ENCODE results near the gene PRPSAP2.
A peak's percentile ranks its signal among the peaks of the same experiment; 100 is the strongest.
"Not testable (repeated sequence)": the region's sequence is repeated elsewhere in the genome, so short reads cannot be mapped to it uniquely, and the experiment has no call there.

The PRPSAP2 gene

DNA sequence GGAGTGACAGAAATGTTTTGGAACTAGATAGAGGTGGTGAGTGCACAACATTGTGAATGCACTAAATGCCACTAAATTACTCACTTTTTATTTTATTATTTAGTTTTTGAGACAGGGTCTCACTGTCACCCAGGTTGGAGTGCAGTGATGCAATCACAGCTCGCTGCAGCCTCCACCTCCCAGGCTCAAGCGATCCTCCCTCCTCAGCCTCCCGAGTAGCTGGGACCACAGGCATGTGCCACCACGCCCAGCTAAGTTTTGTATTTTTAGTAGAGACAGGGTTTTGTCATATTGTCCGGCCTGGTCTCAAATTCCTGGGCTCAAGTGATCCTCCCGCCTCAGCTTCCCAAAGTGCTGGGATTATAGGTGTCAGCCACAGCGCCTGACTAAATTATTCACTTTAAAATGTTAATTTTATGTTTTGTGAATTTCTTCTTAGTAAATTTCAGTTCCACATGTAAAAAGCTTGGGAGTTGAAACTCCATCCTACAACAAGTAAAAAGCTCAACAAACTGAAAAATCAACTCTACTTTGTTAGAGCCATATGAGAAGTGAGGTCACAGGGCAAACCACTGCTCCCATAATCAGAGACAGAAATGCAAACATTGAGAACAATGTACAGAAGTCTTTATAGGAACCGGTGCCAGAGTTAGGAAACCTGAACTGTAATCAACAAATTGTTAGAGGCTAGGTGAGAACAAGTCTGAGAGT is 80.2 kb downstream of the PRPSAP2 start:
- DNase-seq (ENCODE audit: low spot score) = no peak

DNA sequence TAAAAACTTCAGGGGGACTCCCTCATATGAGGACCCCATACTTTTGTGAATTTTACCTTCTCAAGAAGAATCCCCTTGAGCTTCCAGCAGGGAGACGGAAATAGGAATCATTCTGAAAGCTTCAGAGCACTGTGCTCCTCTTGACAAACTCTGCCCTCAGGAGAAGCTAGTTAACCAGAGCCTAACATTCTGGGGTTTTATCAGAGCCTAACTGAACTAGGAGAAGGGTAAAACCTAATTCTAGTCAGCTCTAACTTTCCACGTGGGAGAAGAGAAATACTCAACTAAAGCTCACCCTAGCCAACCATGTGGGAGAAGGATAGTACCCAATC is 80.7 kb downstream of the PRPSAP2 start:
- DNase-seq (ENCODE audit: low spot score) = no peak

DNA sequence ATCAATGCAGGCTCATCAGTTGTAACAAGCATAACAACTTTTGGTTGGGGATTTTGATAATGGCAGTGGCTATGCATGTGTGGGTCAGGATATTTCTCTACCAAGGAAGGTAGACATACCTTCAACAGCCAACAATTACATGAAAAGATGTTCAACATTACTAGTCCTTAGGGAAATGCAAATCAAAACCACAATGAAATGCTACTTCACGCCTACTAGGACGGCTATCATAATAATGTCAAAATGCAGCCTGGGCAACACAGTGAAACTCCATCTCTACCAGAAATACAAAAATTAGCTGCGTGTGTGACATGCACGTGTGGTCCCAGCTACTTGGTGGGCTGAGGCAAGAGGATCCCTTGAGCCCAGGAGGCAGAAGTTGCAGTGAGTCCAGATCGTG is 86.7 kb downstream of the PRPSAP2 start:
- no peak for DNase-seq (ENCODE audit: low spot score)

DNA sequence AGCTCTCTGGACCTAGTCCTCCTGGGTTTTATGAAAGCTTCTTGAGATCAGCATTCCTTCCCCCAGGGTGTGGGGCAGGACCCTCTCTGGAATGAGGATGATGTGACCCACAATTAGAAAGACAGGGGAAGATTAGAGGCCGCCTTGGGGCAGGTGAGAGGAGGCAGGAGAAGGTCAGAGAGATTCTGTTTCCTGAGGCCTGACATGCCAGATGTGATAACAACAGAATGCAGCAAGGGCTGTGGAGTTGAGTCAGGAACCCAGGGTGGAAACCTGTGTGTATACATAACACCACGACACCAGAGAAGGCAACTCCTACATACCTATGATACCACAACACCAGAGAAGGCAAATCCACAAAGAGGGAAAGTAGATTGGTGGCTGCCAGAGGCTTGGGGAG is 88.6 kb downstream of the PRPSAP2 start:
- DNase-seq (ENCODE audit: low spot score) = no peak

DNA sequence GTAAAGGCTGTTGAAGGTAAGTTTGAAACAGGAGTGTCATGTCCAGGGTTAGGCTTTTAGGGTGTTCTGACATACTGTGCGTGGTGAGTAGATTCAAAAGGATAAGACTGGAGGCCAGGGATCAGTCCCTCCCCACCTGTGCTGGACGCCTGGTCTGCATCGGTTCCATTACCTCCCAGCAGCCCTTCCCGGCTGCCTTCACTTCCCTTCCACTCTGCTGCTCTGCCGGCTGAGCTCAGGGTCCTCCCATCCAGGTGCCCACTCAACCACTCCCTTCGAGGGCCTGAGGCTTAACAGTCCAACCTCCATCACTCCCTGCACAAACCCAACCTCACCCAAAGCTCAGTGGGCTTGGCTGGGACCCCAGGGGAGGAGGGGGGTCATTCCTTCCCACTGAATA is 89.9 kb downstream of the PRPSAP2 start:
- DNase-seq (ENCODE audit: low spot score) = no peak

DNA sequence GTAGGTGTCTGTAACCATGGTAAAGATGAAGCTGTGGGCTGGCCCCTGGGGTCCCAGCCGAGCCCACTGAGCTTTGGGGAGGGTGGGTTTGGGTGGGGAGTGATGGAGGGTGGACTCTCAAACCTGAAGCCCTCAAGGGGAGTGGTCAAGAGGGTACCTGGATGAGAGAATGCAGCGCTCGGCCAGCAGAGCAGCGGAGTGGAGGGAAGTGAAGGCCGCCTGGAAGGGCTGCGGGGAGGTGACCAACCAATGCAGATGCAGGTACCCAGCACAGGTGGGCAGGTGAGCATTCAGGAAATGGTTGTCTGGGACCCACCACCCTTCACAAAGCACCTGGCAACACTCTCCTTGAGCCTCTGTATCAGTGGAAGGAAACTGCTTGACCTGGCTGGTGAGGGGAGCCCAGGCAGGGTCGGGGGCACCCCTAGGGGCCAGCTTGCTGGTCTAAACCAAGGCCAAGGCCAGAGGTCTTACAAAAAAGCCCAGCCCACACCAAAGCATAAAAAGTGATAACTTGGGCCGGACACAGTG is 90.6 kb downstream of the PRPSAP2 start:
- no peak for DNase-seq (ENCODE audit: low spot score)

DNA sequence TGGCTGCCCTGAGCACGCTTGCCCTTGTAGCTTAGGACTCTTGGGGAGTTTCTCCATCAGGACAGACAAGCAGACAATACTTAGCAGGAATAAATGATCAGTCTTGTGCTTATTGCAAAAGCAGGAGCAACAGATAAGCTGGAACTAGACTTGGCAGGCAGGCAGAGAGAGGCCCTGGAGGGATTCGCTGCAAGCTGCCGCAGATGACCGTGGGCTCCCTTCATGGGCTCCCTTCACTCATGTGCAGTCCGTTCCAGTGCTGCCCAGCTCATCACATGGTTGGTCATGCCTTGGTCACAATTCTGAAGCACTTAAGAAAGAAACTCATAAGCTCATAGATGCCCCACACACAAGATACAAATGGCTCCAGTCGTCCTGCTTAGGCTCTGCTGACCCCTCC is 91.6 kb downstream of the PRPSAP2 start:
- no peak for DNase-seq (ENCODE audit: low spot score)

DNA sequence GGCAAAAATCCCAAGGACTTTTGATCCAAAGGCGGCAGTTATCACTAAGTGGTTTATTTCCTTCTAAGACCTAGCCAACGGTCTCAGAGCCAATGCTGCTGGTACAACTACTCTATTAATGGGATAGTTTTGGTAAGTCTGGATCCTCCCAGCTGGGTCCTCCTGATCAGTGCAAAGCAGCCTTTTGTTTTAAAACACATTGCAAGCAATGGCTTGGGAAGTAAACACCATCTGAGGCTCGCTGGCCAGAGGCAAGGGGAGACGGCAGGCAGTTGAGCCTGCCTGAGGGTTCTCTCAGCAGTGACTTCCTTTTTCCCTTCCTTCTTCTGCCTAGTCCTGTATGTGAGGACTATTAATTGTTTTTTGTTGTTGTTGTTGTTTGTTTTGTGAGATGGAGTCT is 92.4 kb downstream of the PRPSAP2 start:
- no peak for DNase-seq (ENCODE audit: low spot score)

DNA sequence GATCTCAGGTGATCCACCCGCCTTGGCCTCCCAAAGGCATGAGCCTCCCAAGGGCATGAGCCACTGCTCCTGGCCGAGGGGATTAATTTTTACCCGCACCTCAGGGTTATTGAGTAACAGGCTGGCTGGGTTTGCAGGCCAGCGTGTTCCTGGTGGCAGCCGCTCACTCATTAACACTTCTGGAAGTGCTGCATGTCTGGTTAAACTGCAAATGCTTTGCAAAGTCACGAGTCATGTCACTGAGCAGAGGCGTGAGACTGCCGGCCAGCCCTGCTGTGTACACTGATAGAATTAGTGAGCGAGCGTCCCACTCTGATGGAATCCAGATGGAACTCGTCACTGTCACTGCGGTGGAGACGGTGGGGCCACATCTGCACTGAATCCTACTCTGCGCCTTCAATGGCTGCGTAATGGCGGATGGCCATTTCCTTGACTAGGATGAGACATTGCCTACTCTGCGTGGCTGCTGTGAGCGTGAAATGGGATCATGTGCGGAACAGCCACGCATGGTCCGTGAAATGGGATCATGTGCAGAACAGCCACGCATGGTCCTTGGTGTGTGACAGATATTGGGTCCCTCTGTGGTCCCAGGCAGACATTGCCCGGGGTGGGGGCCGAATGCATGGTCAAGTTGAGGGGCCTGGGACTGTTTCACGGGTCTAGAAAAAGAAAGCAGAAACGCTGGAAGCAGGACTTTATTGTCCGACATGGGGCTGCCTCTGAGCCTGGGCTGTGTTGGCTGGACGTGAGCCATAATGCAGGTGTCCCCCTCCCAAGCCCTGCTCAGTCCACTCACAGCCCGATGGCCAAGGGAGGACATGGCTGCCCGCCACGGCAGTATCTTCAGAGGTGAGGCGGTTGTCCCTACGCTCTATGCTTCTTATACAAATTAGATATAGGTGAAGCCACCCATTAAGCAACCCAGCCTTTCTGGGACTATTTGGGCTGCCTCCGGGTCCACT is 93.3 kb downstream of the PRPSAP2 start:
- peak; percentile 82 for DNase-seq (ENCODE audit: low spot score)

DNA sequence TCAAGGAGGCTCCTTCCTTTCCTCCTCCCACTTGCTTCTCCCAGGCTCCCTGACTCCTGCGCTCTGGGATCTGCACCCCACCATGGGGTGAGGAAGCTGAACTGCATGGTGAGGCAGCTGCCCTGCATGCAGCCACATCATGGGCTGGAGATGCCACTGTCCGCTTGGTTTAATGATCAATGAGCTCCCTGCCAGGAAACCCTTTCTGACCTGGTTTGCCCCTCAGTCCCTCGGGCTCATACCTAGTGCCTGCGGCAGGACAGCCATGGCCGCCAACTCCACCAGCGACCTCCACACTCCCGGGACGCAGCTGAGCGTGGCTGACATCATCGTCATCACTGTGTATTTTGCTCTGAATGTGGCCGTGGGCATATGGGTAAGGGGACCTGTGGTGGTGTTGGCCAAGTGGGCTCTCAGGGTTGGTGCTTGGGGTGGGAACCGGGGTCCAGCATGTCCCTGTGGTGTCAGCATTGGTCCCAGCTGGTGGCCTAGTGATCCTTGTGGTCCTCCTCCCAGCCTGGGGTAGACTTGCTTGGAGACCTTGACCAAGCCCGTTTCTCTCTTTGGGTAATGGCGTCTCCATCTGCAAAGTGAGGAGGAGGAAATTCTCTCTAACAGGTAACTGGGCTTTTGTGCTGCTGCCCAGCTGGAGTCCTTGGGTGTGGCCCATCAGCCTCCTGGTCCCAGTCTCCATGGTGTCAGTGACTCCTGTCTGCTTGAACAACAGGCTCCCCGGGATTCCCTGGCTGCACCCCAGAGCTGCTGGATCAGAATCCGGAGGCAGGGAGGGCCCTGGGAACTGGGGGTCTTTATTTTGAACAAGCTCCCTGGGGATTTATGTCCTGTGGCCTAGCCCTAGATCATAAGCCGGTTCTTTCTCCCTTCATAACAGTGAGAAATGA is 94.3 kb downstream of the PRPSAP2 start, which contains the start of gene SLC5A10:
Gene SLC5A10, plus strand, starts transcription at position 225 of the 902 bp plus-strand sequence. Its CDS starts 41 bp downstream, at position 266.
- DNase-seq (ENCODE audit: low spot score) = peak; percentile 36

DNA sequence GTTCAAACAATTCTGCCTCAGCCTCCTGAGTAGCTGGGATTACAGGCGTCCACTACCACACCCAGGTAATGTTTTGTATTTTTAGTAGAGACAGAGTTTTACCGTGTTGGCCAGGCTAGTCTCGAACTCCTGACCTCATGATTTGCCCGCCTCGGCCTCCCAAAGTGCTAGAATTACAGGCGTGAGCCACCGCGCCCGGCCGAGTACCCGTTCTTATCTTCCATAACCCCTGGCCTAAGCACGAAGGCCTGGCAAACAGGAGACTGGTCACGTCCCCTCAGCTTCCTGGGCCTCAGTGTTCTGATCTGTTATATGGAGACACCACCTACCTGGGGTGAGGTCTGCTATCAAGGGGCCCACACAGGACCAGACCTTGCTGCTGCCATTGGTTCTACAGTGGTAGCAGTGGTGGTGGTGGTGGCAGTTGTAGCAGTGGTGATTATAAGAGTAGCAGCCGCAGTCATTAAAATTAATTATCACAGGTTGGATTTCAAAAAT is 95.3 kb downstream of the PRPSAP2 start:
- DNase-seq (ENCODE audit: low spot score) = no peak

DNA sequence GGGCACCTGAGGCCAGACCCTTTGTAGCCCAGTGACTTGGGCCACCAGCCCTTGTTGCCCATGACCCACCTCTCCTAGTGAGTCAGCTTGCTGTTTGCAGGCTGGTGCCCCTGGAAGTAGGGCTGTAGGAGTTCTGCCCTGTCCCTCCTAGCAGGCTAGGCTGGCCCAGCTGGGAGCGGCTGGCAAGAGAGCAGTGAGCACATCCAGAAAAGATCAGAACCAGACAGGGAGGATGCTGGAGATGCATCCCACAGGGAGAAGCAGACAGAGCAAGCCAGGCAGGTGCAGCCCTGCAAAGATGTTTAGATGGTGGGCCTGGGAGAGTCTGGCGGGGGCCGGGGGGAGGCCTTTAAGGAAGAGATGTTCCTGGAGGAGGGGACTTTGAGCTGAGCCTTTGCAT is 96.4 kb downstream of the PRPSAP2 start:
- no peak for DNase-seq (ENCODE audit: low spot score)

DNA sequence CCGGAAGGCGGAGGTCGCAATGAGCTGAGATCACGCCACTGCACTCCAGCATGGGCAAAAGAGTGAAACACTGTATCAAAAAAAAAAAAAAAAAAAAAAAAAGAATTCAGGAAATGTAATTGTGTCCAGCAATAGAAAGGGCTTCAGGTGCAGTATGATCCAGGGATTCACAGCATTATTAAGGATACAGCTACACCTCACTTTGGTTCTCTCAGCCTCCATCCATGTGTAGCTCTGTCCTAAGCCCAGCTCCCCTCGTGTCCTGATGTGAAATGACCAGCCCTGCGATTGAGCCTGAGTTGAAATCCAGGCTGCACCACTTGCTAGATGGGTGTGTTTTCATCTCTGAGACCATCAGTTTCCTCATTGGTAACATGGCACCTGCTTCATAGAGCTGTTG is 97.1 kb downstream of the PRPSAP2 start:
- DNase-seq (ENCODE audit: low spot score) = no peak

DNA sequence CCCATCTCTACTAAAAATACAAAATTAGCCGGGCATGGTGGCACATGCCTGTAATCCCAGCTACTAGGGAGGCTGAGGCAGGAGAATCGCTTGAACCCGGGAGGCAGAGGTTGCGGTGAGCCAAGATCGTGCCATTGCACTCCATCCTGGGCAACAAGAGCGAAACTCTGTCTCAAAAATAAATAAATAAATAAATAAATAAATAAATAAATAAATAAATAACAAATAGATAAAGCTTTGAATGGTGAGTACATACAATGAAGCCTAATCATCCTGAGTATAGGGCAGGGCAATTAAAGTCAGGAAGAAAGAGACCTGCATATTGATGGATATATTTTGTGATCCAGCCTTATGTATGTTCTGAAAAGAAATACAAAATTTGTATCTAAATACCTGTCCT is 98.1 kb downstream of the PRPSAP2 start:
- DNase-seq (ENCODE audit: low spot score) = not testable (repeated sequence)

DNA sequence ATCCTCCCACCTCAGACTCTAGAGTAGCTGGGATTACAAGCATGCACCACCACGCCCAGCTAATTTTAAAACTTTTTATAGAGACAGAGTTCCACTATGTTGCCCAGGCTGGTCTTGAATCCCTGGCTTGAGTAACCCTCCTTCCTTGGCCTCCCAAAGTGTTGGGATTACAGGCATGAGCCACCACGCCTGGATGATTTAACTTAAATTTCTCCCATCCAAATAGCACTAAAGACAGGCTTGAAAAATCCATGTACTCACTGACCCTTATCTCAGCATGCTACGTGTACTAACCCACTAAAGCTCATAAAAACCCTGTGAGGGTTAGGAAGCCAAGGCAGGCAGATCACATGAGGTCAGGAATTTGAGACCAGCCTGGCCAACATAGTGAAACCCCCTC is 98.7 kb downstream of the PRPSAP2 start:
- no peak for DNase-seq (ENCODE audit: low spot score)

DNA sequence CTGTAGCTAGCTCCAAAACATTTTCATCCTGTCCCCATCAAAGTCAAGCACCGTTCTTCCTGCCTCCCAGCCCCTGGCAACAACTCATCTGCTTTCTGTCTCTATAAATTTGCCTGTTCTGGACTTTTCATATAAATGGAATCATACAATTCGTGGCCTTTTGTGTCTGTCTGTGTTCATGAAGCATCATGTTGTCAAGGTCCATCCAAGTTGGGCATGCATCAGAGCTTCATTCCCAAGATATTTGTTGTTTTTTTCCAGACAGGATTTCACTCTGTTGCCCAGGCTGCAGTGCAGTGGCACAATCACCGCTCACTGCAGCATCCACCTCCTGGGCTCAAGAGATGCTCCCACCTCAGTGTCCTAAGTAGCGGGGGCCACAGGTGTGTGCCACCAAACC is 99.9 kb downstream of the PRPSAP2 start:
- DNase-seq (ENCODE audit: low spot score) = no peak

DNA sequence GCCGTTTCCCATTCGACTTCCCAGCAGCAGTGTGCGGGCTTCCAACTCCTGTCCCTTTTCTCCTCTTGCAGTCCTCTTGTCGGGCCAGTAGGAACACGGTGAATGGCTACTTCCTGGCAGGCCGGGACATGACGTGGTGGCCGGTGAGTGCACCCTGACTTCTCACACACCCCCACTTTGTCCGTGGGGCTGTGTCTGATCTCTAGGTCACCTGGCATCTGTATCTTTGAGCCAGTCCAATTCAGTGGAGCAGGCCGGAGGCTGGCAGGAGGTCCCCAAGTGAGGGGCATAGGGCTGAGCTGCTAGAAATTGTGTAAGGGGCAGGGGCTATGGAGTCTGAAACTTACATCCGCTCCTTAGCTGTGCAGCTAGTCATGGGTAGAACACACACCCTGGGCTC is 100.7 kb downstream of the PRPSAP2 start:
- no peak for DNase-seq (ENCODE audit: low spot score)

DNA sequence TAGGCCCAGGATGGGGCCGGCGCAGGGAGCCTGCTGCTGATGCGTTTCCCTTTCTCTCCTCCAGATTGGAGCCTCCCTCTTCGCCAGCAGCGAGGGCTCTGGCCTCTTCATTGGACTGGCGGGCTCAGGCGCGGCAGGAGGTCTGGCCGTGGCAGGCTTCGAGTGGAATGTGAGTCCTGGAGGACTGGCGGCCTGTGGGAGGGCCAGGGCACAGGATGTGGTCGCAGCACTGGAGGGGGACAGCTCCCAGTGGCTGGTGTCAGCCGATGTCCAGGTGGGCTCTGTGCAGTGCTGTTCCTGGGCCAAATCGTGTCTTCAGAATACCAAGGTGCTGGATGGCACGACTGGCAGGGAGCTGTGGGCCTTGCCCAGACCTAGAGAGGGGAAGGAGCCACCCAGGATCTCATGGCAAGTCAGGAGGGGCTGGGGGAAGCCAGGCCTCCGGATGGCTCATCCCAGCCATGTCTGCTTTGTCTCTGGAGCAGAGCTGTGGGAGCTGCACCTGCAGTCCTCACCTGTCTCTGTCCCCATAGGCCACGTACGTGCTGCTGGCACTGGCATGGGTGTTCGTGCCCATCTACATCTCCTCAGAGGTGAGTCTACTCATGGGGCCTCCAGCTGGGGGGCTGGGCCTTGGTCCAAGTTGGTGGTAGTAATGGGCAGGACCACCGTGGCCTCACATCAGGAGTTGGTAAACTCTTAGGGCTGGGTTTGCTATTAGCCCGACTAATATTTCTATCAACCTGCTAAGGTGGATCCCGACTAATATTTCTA is 101.3 kb downstream of the PRPSAP2 start:
- DNase-seq (ENCODE audit: low spot score) = no peak

DNA sequence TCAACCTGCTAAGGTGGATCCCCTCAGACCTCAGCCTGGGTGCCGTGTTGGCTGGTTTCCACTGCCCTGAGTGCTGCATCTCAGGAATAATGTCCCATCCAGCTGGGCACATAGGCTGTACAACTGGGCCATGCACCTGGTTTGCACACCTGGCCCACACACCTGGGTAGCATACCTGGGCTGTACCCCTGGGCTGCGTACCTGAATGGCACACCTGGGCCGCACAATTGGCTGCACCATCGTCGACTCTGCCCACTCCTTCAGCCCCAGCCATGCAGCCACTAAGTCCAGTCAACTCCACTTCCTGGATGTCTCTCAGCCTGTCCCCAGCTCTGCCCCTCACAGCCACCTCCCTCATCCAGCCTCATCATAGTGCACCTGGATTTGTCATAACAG is 101.9 kb downstream of the PRPSAP2 start:
- DNase-seq (ENCODE audit: low spot score) = no peak

DNA sequence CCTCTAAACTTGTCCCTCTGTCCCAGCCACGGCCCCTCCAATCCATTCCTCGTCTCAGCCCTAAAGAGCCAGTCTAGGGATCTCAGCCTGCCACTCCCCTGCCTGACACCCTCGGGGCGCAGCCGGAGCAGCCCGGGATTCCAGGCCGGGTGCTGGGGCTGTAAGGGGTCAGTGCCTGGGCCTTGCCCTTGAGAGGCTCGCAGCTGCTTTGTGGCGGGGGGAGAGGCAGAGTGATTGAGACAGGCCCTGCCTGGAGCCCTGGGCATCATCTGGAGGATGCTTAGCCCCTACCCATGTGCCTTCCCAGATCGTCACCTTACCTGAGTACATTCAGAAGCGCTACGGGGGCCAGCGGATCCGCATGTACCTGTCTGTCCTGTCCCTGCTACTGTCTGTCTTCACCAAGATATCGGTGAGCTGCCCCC is 102.3 kb downstream of the PRPSAP2 start:
- no peak for DNase-seq (ENCODE audit: low spot score)

Measured in SK-N-DZ (cell line).